ENCODE data around the gene HAT1.

GRCh38 chr2:171991027-171991426 is 68.8 kb downstream of the HAT1 start:
- TF ChIP-seq CTCF (IDR thresholded peaks at IDR 0.05) (no peak), POLR2A (IDR thresholded peaks at IDR 0.05) (no peak)
